Suppressor macrophage treated with lipopolysaccharide for 1 hour (primary cell): ENCODE results near the gene SUPT6H.

Source experiments
- DNase-seq, 3 donors: peaks; one replicate each; pipeline ENCODE4 v3.0.0-alpha.2; 2020 to 2022

SUPT6H gene

GRCh38 chr17:28738680-28739384, 76.8 kb downstream of the SUPT6H start:
- no peak for DNase-seq

DNA sequence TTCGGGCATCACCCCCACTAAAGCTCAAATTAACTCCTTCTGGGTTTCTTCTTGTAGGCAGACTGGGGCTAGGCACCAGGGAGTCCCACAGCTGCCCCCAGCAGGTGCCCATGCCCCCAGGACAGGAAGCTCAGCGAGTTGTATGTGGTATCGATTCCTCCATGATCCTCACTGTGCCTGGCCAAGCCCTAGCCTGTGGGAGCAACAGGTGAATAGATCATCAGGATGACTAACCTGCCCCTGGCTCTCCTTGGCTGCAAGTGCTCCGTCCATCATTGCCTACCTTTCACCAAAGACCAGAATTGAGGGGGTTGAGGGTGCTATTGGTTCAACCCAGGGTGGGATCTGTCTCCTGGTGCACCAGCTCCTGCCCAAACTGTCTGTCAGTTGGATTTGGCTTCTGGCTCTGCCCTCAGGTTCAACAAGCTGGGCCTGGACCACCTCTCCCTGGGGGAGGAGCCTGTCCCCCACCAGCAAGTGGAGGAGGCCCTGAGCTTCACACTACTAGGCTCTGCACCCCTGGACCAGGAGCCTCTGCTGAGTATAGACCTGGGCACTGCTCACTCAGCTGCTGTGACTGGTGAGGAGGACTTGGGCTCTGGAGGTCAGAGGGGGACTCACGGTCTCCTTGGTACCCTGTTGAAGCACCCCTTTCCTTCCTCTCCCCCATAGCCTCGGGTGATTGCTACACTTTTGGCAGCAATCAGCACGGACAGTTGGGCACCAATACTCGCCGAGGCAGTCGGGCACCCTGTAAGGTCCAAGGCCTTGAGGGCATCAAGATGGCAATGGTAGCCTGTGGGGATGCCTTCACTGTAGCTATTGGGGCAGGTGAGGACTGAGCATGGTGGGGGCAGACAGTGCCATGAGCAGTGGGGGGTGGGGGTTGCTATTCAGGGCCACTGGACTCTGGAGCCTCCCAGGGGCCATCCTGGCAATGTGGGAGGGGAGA, 78.7 kb downstream of the SUPT6H start:
- no peak for DNase-seq

DNA sequence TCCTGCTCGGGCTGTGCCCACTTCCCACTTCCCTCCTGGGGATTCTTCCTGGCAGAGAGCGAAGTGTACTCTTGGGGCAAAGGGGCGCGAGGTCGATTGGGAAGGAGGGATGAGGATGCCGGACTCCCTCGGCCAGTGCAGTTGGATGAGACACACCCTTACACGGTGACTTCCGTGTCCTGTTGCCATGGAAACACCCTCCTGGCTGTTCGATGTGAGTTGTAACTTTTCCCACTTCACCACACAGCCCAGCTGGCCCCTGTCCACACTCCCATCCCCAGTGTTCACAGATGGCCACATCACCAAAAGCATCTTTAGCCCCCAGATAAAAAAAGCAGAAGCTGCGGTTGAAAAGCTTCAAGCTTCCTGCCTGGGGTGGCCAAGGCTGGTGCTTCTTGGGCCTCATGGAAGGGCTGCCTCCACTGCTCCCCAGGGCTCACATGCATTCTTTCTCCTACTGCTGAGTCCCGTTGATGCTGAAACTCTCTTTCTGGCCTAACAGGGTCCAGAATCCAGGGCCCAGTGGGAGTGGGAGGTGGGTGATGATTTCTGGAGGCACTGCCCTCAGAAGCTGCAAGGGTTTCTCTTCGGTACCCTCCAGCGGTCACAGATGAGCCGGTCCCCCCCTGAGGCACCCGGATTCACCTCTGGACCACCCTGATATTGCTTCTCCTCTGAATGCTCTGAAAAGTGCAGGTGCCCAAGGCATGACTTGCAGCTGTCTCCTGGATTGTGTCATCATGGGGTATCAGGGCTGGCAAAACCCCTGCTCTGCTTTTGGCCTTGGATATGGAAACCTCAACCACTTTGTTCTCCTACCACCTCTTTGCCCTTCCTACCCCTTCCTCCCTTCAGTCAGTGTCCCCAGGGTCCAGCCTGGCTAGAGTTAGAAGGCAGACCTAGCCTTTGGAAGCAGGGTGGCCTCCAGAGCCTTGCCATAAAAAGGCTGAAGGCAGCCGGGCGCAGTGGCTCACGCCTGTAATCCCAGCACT, 79.6 kb downstream of the SUPT6H start:
- DNase-seq: peak; percentile 69 to 73 (median 73)

DNA sequence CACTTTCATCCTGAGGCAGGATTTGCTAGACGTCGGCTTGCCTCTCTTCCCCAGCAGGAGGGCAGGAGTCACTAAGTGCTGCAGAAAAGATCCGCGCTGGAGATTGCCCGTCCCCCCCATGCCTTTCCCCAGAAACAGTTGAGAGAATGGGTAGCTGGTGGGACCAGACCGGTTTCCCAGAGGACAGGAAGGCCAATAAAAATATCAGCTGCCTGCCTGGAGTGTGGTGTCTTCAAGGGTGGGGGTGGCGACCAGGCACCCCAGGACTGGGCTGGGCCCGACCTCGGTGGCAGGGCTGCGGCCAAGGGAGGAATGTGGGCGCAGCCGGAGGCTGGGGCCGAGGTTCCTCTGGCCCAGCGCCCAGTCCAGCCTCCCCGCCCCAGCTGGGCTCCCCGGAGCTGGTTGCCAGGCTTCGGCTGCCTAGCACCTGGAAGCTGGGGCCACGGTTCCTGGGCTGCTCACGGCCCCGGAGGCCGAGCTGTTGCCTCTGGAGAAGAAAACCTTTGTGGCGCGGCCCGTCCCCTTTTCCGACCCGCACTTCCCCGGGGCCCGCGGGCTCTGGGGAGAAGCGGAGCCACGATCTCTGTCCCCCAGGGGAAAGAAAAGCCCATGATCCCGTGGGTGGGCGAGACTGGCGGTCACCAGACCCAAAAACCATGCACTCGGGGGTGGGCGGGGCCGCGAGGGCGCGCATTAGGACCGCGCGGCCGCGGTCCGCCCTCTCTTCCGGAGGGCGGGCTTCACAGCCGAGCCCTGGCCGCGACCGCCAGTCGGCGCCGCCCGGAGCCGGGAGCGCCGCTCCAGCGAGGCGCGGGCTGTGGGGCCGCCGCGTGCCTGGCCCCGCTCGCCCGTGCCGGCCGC, 81.5 kb downstream of the SUPT6H start, which contains the start of gene TRAF4:
Gene TRAF4, plus strand, starts transcription at position 769 of the 861 bp plus-strand sequence. CDS start 102 bp downstream, outside the sequence.
- peak; percentile 88 to 97 (median 92) for DNase-seq

DNA sequence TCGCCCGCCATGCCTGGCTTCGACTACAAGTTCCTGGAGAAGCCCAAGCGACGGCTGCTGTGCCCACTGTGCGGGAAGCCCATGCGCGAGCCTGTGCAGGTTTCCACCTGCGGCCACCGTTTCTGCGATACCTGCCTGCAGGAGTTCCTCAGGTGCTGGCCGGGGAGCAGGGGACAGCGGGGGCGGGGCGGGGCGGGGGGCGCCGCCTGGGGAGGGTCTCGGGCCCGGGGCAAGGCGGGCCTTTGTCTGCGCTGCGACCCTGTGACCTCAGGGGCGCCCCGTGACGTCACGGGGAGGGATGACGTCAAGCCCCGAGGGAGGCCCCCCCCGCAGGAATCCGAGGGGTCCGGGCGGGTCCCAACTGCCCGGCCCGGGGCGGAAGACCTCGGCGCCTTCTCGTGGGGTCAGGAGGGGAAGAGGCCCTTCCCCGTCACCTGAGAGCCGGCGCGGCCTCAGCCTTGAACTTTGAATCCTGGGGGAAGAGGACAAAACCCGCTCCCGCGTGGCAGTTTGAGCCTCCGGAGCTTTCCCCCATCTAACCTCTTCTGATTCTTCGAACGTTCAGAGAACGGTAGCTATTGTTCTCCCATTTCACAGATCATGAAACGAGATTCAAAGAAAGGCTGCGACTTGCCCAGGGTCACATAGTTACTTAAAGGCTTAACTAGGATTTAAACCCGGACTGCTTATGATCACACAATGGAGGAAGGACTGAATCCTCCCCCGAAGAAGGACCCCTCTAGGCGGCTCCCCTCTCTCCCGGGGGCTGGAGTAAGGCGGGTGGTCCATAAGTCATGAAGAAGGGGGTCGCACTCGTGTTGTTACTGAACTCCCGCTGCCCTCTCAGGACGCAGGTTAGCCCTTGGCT, 82.3 kb downstream of the SUPT6H start:
- peak; percentile 35 to 75 (median 52) for DNase-seq

- DNase-seq: peak; percentile 38 to 40 (median 39)
Measured at GRCh38 chr17:28744972-28745785, 83.2 kb downstream of the SUPT6H start.

DNA sequence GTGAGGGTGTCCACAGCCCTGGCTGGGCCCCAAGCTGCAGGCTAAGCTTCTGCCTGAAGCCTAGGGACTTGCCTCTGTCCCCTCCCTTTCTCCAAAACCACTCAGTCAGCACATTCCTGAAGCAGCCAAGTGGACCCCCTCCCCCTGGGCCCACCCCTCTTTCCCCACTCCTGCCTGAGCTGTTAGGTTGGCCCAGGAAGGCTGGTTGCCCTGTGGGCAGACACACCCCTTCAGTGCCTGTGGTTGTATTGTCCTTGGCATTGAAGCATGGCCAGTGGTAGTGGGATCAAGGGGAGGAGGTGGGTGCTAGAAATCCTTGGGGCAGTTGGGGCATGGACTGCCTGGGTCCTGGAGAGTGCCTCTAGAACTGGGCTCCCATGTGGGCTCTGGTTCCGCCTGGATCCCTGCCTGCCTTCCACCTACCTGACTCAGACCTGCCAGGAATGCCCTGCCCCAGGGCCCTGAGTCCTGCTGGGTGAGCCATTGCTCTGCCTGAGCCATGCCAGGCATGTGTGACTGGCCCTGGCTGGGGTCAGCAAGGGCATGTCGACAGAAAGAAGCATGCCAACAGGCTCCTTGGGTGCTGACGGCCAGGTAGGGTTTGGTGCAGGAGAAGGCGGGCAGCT, 83.9 kb downstream of the SUPT6H start:
- DNase-seq: peak in 1 of 3 donors; percentile 13

GRCh38 chr17:28746611-28747050, 84.6 kb downstream of the SUPT6H start:
- DNase-seq: peak in 1 of 3 donors; percentile 7

GRCh38 chr17:28747051-28747691, 85.2 kb downstream of the SUPT6H start:
- no peak for DNase-seq

- no peak for DNase-seq
Measured at GRCh38 chr17:28747801-28748750, 86.1 kb downstream of the SUPT6H start.

- no peak for DNase-seq
Measured at GRCh38 chr17:28748852-28749515, 87.0 kb downstream of the SUPT6H start.

DNA sequence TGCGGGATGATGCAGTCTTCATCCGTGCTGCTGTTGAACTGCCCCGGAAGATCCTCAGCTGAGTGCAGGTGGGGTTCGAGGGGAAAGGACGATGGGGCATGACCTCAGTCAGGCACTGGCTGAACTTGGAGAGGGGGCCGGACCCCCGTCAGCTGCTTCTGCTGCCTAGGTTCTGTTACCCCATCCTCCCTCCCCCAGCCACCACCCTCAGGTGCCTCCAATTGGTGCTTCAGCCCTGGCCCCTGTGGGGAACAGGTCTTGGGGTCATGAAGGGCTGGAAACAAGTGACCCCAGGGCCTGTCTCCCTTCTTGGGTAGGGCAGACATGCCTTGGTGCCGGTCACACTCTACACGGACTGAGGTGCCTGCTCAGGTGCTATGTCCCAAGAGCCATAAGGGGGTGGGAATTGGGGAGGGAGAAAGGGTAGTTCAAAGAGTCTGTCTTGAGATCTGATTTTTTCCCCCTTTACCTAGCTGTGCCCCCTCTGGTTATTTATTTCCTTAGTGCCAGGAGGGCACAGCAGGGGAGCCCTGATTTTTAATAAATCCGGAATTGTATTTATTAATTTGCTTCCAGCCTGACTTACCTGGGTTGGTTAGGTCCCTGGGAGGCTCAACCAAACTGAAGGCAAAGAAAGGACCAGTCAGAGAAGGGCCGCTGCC, 87.6 kb downstream of the SUPT6H start:
- DNase-seq: no peak

- peak; percentile 93 to 97 (median 95) for DNase-seq
Measured at GRCh38 chr17:28750178-28751047, 88.4 kb downstream of the SUPT6H start.

DNA sequence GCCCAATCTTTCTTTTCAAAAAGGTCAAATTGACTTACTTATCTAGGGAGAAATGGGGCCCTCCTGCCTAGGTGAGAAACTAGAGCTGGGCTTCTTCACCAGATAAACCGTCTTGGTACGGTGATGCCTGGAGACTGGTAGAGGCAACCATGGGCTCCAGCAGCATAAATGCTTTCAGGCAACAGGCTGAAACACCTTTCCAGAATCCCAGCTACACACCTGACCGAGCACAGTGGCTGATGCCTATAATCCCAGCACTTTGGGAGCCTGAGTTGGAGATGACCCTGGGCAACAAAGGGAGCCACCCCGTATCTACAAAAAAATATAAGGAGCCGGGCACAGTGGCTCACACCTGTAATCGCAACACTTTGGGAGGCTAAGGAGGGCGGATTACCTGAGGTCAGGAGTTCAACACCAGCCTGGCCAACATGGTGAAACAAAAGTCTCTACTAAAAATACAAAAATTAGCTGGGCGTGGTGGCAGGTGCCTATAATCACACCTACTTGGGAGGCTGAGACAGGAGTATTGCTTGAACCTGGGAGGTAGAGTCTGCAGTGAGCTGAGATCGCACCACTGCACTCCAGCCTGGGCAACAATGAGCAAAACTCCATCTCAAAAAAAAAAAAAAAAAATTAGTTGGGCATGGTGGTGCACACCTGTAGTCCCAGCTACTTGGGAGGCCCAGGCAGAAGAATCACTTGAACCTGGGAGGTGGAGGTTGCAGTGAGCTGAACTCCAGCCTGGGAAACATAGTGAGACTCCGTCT, 89.8 kb downstream of the SUPT6H start:
- DNase-seq: no peak
